GM19239 (cell line): Measurements from ENCODE around the gene ZNF35.
"Not testable (repeated sequence)": the region's sequence is repeated elsewhere in the genome, so short reads cannot be mapped to it uniquely, and the experiment has no call there.

Experiments
- DNase-seq: peaks from one replicate; pipeline ENCODE4 v3.0.0; 2011; ENCODE audit warnings: low spot score; ENCODE audit not compliant: insufficient read length
- FAIRE-seq: peaks from 2 replicates; lab custom pipeline; 2011; peaks lifted over from hg19 to GRCh38; lab: Jason Lieb, UNC

Gene ZNF35

GRCh38 chr3:44648564-44649229, at the start of gene ZNF35:
Gene ZNF35 (plus strand): TSS chr3:44648732. CDS start chr3:44651068, 2,336 bp downstream.
- DNase-seq (peak; percentile 76), FAIRE-seq (peak; percentile 97)

GRCh38 chr3:44601749-44602148, 46.8 kb upstream of the ZNF35 start:
- DNase-seq (no peak), FAIRE-seq (no peak)

GRCh38 chr3:44612678-44613077, 35.9 kb upstream of the ZNF35 start:
- FAIRE-seq (no peak), DNase-seq (no peak)

GRCh38 chr3:44624749-44625480, 23.6 kb upstream of the ZNF35 start, which contains the start of gene ZNF197:
Gene ZNF197 (plus strand): TSS chr3:44625036. CDS start chr3:44629155, 4,119 bp downstream.
- FAIRE-seq: peak; percentile 95

GRCh38 chr3:44628716-44629115, 19.8 kb upstream of the ZNF35 start:
- FAIRE-seq (no peak), DNase-seq (no peak)

More at GRCh38 chr3:44624749-44625480, 23.6 kb upstream of the ZNF35 start, which contains the start of gene ZNF197:
- peak; percentile 56 for DNase-seq

- FAIRE-seq: no peak
Observed at GRCh38 chr3:44632193-44632592, 16.3 kb upstream of the ZNF35 start.

GRCh38 chr3:44642337-44642736, 6.2 kb upstream of the ZNF35 start:
- no peak for DNase-seq
- no peak for FAIRE-seq

More at GRCh38 chr3:44632193-44632592, 16.3 kb upstream of the ZNF35 start:
- DNase-seq: no peak

GRCh38 chr3:44643024-44643423, 5.5 kb upstream of the ZNF35 start:
- FAIRE-seq: no peak
- no peak for DNase-seq

GRCh38 chr3:44647771-44648170, 761 bp upstream of the ZNF35 start:
- FAIRE-seq: no peak
- DNase-seq: no peak

DNA sequence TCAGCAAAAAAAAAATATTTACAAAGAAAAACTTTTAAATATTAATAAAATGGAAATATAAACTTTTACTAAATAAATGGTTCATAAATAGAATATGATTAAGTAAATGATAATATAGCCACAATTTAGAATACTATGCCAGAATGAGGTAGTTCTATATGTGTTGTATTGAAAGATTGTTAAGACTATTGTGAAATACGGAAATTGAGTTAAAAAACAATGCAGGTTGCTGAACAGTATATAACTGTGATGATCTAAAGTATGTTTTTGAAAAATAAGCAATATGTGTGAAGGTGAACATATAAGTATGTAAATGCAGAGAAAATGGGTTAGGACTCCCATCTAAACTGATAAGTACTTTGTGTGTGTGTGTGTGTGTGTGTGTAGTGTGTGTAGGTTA, 1.2 kb downstream of the ZNF35 start:
- DNase-seq: no peak
- no peak for FAIRE-seq

GRCh38 chr3:44654039-44654438, 5.5 kb downstream of the ZNF35 start:
- FAIRE-seq (no peak), DNase-seq (no peak)

DNA sequence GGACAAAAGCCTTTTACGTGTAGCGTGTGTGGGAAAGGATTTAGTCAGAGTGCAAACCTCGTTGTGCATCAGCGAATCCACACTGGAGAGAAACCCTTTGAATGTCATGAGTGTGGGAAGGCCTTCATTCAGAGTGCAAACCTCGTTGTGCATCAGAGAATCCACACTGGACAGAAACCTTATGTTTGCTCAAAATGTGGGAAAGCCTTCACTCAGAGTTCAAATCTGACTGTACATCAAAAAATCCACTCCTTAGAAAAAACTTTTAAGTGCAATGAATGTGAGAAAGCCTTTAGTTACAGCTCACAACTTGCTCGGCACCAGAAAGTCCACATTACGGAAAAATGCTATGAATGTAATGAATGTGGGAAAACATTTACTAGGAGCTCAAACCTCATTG, 10.5 kb downstream of the ZNF35 start:
- DNase-seq: no peak
- FAIRE-seq: no peak

DNA sequence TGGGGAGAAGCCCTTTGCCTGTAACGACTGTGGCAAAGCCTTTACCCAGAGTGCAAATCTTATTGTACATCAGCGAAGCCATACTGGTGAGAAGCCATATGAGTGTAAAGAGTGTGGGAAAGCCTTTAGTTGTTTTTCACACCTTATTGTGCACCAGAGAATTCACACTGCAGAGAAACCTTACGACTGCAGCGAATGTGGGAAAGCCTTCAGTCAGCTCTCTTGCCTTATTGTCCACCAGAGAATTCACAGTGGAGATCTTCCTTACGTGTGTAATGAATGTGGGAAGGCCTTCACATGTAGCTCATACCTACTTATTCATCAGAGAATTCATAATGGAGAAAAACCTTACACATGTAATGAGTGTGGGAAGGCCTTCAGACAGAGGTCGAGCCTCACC, 10.9 kb downstream of the ZNF35 start:
- FAIRE-seq (no peak), DNase-seq (no peak)

- FAIRE-seq (no peak), DNase-seq (no peak)
Observed at GRCh38 chr3:44661189-44661588, 12.7 kb downstream of the ZNF35 start.

DNA sequence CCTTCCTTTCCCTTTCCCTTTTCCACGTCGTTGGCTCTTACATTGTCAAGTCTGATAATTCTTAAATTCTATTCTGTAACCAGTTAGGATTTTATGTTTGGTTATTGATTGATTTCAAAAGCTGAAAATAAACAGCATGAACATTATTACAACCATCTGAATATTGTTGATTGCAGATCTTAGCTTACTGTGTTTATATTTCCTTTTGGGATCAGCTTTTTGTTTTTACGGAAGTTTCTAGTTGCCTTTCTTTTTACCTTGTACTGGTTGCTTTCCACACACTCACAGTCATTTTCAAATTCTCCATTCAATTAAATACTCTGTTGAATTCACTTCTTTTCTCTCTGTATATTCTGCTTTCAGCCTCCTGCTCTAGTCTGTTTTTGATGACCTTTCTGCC, 16.6 kb downstream of the ZNF35 start:
- FAIRE-seq: no peak
- DNase-seq: no peak

DNA sequence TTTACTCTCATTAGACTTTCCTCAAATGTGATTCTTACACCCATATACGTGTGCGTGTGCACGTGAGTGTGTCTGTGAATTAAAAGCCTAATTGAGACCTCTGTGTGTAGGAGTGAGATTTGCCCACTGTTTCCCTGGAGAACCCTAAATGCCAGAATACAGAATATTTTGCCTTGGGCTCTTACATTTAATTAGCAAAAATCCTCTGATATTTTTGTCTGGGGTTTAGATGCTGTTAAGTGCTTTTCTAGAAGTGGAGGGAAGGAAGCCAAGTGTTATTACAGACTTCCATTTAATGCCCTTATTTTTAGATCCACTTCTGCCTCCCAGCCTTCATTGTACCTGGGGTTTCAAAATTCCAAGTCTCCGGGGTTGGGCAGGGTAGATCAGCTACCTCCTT, 17.8 kb downstream of the ZNF35 start:
- DNase-seq (no peak), FAIRE-seq (no peak)

- DNase-seq: no peak
Observed at GRCh38 chr3:44669760-44670159, 21.2 kb downstream of the ZNF35 start.

DNA sequence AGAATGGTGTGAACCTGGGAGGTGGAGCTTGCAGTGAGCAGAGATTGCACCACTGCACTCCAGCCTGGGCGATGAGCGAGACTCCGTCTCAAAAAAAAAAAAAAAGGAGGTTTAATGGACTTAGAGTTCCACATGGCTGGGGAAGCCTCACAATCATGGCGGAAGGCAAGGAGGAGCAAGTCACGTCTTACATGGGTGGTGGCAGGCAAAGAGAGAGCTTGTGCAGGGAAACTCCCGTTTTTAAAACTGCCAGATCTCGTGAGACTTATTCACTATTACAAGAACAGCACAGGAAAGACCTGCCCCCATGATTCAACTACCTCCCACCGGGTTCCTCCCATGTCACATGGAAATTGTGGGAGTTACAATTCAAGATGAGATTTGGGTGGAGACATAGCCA, 24.9 kb downstream of the ZNF35 start:
- not testable (repeated sequence) for DNase-seq, FAIRE-seq

More at GRCh38 chr3:44669760-44670159, 21.2 kb downstream of the ZNF35 start:
- no peak for FAIRE-seq

DNA sequence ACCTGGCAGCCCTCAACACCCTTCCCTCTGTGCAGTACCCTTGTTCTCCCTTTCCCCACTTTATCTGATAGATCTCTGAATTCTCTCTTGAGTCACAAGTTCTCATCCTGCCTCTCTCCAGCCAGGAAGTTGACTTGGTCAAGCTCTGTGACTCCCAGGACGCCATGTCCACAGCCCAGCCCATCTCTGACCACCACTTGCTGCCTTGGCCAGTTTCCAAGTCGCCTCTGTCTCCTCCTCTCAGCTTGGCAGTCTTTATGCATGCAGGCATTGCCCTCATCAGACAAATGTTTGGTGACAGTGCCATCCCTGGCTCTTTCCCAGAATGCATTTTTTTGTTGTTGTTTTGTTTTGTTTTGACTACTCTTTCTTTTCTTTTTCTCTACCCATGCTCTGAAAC, 25.7 kb downstream of the ZNF35 start:
- FAIRE-seq (no peak), DNase-seq (no peak)

- FAIRE-seq (peak; percentile 33), DNase-seq (peak; percentile 27)
Observed at GRCh38 chr3:44678480-44679116, 30.1 kb downstream of the ZNF35 start.

DNA sequence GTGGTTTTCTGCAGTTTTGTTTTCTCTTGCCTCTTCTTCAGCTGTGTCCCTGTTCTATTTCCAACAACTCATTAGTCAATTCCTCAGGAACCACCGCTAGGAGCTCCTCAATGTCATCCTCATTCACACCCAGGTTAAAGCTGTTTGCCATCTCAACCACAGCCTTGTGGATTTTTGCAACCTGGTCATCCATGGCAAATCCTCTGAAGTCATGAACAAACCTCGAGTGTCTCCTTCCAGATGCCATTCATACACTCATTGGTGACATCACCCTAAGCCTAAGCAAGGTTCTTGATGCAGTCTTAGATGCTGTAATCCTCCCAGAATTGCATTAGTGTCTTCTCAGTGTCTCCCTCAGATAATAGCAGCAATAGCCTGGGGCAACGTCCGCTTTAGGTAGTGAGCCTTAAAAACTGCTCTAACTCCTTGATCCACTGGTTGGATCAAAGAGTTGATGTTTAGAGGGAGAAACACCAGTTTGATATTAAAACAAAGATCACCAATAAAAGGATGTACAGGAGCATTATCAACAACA, 32.5 kb downstream of the ZNF35 start:
- FAIRE-seq (no peak), DNase-seq (no peak)
